ENCODE measurements around the gene RNASET2.
A peak's percentile ranks its signal among the peaks of the same experiment; 100 is the strongest.

DNA sequence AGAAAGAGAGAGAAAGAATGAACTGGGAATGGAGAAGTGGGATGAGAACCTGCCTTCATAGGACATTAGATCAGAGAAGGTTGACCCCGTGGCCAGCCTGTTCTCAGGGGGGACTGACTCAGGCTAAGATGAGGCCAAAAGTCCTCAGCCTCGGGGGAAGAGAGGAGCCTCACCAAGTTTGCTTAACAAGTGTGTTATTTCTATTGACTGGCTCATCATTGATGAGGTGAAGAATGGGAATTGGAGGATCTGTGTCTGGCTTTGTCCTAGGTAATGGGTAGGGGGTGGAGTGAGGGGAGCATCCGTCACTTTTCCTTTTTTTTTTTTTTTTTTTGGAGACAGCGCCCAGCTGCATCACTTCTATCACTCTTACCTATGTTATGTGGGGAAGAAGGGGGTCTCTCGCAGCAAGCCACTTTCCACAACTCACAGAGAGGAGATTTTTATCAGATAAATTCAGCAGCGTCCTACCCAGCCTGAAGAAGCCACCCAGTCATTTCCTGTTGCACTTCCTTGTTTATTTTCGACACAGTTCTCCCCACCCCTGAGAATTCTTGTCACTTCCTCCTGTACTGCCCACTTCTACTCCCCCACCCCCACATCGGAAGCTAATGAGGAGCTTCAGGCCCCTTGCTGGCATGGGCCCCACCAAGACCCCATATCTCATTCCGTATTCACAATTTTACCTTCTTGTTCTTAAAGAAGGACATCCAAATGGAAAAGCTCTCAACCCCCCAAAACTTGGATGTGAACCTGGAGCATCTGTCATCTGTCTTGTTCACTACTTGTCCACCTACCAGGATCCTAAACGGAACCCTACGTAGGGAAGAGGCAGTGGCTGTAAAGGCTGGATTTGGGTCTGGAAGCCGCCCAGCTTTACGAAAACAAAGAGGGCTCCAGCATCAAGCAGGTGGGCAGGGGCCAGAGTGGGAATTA, 2.8 kb upstream of the RNASET2 start:
- peak in 1 of 3 donors; percentile 23 for TF ChIP-seq POLR2AphosphoS5 (IDR thresholded peaks at IDR 0.05)
- TF ChIP-seq POLR2A (IDR thresholded peaks at IDR 0.05) = peak; percentile 46
